NCI-H128 (cell line): Measurements from ENCODE around the gene TRPM5.
"Not testable (repeated sequence)": the region's sequence is repeated elsewhere in the genome, so short reads cannot be mapped to it uniquely, and the experiment has no call there.

Experiments used
- DNase-seq: peaks from one replicate; lab custom pipeline; 2025; ENCODE audit not compliant: unreplicated experiment; lab: John Stamatoyannopoulos, UW

TRPM5 gene, protein sequence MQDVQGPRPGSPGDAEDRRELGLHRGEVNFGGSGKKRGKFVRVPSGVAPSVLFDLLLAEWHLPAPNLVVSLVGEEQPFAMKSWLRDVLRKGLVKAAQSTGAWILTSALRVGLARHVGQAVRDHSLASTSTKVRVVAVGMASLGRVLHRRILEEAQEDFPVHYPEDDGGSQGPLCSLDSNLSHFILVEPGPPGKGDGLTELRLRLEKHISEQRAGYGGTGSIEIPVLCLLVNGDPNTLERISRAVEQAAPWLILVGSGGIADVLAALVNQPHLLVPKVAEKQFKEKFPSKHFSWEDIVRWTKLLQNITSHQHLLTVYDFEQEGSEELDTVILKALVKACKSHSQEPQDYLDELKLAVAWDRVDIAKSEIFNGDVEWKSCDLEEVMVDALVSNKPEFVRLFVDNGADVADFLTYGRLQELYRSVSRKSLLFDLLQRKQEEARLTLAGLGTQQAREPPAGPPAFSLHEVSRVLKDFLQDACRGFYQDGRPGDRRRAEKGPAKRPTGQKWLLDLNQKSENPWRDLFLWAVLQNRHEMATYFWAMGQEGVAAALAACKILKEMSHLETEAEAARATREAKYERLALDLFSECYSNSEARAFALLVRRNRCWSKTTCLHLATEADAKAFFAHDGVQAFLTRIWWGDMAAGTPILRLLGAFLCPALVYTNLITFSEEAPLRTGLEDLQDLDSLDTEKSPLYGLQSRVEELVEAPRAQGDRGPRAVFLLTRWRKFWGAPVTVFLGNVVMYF (N-terminal part only)

DNA sequence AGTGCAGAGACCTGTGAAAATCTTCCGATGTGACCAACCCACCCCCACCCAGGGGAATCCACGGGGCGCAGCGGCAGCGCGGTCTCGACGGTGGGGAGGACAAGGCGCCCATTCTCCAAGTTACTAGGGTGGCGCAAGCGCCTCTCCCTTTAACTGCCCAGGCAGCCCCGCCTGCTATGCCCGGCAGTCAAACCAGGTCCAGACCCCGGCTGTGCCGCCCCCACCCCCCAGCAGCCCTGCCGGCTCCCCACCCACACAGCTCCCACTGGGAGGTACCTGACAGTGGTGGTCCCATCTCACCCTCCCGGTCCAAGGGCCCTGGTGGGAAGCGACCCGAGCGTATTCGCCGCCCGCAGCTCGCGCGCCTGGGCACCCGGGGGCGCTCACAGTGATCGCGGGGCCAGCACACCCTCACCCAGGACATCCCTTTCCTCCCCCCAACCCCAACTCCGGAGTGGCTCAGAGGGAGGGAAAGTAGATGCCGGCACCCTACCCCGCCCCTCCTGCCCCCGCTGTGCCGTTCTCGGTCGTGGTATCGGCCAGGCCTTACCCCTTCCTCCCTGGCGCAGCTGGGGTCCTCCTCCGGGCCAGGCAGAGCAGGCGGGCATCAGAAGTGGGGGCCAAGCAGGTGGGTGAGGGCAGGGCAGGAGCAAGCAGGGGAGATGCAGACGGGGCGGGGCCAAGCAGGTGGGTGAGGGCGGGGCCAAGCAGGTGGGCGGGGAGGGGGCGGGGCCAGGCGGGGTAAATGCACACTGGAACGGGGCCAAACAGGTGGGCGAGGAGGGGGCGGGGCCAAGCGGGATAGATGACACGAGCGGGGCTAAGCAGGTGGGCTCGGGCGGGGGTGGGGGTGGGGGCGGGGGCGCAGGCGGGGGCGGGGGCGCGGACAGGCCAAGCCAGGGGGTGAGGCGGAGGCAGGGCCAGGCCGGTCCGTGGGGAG, at the start of gene TRPM5:
Gene TRPM5, minus strand, starts transcription at position 634 of the 940 bp plus-strand sequence. CDS start 21,478 bp downstream, outside the sequence.
- no peak for DNase-seq

DNA sequence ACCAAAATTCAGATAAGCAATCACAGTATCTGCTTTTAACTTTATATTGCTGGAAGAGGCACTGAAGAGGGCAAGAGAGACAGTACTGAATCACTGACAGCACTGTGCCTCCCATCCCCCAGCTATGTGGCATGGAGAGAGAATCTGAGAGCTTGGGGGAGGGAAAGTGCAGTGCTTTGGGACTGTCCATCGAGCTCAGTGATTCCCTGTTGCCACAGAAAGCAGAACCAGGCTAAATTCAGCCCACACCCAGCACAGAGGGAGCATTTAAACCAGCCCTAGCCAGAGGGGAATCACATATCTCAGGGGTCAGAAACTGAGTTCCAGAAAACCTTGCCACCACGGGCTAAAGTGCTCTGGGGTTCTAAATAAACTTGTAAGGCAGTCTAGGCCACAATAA, 44.8 kb upstream of the TRPM5 start:
- DNase-seq, result no peak

DNA sequence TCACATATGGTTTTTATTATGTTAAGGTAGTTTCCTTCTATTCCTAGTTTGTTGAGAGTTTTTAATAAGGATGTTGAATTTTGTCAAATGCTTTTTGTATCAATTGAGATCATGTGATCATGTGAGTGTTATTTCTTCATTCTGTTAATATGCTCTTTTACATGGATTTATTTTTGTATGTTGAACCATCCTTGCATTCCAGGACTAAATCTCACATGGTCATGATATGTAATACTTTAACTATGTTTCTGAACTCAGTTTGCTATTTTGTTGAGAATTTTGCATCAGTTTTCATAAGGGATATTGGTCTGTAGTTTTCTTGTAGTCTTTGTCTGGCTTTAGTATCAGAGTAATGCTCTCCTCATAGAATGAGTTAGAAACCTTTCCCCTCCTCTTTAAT, 43.7 kb upstream of the TRPM5 start:
- no peak for DNase-seq

DNA sequence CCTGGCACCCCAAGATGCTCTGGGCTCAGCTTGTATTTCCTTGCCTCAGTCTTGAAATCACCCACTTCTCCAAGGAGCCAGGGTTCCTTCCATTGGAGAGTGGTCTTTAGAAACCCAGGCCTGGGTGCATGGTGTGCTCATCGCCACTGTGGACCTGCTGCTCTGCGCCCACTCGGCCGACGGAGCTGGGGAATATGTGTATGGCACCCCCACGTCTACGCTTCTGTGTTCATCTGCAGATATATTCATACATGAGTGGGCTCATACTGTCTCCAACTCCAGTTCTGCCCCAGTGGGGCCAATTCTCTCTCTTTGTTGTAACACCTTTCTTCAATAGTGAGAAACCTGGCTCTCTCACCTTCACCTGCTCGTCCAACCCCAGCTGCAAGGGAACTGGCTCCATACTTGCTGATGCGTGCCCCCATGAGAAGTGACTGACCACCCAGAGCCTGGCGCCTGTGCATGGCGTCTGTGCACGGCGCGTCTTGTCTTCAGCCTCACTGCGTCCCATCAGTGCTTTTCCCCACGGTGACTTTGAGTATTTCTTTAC, 40.3 kb upstream of the TRPM5 start:
- no peak for DNase-seq

DNA sequence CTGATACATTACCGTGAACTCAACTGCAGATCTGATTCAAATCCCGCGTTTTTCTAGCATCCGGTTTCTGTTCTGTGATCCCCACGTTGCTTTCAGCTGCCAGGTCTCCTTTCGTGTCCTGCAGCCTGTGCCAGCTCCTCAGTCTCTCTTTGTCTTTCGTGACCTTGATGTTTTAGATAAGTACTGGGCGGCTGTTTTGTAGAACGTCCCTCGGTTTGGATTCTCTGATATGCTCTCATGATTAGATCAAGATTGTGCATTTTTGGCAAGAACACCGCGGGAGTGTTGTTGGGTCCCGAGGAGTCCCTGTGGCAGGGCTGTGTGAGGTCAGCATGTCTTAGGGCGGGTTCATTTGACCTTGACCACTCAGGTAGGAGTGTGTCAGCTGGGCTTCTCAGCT, 39.1 kb upstream of the TRPM5 start:
- no peak for DNase-seq

DNA sequence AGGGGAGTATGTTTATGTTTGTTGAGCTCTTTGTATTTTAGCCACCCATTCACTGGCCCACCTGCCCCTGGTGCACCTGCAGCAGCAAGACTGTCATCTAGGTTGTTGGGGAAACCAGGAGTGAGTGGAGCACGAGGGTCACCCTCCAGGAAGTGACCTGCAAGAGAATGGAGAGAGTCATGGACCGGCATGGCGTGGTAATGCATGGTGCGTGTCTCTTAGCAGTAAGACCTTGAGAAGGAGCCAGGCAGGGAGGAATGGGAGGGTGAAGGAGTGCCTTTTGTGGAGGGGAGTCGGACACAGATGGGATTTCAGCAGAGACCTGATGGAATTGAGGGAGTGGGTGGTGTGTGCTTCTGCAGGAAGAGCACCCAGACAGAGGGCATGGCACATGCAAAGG, 38.4 kb upstream of the TRPM5 start:
- DNase-seq, result no peak

DNA sequence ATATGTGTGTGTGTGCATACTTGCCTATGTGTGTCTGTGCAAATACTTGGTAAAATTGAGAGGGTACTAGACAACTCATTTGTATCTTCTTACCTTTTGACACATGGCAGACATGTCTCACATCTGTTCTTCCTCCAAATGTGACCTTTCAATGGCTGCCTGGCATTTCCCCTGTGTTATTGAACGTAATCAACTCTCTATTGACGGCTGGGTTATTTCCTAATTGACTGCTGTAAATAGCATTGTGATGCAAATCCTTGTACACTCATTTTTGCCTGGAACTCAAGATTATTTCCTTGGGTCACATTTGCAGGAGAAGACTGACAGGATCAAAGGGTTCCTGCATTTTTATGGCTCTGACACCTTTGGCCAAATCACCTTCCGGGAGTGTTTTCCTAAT, 37.9 kb upstream of the TRPM5 start:
- no peak for DNase-seq

DNA sequence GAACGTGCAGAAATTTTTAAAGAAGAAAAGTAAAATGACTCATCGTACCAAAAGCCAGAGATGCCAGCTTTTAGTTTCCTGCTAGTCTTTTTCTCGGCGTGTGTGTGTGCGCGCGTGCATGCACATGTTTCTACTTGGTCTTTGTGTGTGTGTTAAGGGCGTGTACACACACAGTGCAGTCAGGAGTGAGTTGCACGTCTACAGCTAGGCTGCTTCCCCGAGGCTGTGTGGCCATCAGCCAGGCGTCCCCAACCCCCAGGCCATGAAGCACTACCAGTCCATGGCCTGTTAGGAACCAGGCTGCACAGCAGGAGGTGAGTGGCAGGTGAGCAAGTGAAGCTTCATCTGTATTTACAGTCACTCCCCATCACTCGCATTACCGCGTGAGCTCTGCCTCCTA, 36.9 kb upstream of the TRPM5 start:
- DNase-seq, result no peak

DNA sequence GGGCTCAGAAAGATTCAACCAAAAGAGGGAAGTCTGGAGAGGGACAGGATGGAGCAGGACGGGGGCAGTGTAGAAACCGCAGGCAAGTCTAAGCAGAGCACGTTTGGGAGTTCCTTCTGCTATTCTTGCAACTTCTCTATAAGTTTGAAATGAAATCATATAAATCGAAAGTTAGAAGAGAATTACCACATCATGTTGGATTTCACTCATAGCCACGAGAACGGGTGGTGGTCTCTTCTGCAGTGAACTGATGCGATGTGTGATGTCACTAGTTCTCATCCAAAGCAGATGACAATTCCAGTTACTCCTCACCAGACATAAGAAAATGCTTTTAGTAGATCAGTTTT, 36.5 kb upstream of the TRPM5 start:
- no peak for DNase-seq

DNA sequence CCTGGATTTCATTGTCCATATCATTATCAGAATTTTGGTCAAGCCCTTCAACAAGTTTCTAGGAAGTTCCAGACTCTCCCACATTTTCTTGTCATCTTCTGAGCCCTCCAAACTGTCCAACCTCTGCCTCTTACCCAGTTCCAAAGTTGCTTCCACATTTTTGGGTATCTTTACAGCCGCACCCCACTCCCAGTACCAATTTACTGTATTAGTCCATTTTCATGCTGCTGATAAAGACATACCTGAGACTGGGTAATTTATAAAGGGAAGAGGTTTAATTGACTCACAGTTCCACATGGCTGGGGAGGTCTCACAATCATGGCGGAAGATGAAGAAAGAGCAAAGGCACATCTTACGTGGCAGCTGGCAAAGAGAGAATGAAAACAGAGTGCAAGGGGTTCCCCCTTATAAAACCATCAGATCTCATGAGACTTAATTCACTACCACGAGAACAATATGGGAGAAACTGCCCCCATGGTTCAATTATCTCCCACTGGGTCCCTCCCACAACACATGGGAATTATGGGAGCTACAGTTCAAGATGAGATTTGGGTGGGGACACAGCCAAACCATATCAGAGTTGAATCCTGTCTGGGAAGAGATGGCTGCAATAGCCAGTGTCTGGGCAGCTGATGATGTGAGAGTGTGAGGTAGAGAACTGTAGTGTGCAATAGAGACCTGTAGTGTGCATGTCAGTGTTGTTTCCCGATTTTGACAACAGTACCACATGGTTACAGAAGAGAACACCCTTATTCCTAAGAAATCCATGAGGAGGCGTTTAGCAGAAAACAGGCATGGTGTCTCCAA, 36.0 kb upstream of the TRPM5 start:
- DNase-seq, result not testable (repeated sequence)

DNA sequence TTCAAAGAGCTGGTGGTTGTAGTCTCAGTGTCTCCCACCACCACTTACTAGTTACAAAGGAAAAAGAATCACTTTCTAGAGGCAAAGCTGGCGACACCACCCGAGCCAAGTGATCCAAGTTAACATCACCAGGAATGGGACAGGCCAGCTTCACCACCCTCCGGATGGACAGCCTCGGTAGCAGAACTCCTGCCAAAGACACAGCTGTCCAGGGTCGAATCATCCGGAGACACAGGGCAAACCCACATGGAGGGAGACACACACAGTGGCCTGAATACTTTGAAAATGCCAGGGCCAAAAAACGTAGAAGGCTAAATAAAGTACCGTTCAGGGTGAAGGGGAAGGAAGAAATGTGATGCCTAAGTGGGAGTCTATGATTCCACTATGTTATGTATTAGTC, 33.6 kb upstream of the TRPM5 start:
- DNase-seq, result no peak

DNA sequence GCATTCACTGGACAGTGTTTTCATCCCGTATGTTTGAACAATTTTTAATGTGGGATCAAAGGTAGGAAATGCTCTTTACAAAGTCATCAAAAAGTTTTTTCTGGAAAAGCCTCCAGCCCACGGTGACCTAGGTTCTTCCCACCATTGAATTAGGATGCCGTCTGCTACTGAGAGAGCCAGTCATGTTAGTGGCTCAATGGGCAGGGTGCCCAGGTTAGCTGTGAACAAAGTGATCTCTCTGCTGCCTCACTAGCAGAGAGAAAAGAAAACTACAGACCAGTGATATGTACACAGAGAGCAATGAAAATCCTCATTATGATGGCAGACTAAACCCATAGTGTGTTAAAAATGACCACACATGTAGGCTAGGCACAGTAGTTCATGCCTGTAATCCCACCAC, 32.9 kb upstream of the TRPM5 start:
- DNase-seq, result no peak

DNA sequence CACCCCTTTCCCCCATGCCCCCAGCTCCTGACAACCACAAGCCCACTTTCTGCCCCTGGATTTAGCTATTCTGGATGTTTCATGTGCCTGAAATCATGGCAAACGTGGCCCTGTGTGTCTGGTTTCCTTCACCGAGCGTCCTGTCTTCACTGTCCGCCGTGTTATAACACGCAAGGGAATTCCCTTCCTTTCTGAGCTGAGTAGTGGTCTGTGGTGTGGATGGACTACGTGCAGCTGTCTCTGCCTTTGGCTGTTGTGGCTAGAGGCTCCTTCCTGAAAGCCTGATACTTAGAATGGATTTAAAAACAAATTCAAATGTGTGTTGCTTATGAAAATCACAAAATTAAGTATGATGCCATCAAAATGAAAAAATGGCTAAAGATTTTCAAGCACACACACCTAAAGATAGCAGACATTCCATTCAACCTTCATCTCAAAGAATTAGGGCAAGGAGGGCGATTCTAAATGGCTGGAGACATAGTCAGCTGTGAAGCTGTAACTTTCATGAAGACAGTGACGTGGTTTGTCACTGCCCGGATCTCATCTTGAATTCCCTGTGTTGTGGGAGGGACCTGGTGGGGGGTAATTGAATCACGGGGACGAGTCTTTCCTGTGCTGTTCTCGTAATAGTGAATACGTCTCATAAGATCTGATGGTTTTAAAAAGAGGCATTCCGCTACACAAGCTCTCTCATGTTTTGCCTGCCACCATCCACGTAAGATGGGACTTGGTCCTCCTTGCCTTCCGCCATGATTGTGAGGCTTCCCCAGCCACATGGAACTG, 31.0 kb upstream of the TRPM5 start:
- DNase-seq, result no peak

DNA sequence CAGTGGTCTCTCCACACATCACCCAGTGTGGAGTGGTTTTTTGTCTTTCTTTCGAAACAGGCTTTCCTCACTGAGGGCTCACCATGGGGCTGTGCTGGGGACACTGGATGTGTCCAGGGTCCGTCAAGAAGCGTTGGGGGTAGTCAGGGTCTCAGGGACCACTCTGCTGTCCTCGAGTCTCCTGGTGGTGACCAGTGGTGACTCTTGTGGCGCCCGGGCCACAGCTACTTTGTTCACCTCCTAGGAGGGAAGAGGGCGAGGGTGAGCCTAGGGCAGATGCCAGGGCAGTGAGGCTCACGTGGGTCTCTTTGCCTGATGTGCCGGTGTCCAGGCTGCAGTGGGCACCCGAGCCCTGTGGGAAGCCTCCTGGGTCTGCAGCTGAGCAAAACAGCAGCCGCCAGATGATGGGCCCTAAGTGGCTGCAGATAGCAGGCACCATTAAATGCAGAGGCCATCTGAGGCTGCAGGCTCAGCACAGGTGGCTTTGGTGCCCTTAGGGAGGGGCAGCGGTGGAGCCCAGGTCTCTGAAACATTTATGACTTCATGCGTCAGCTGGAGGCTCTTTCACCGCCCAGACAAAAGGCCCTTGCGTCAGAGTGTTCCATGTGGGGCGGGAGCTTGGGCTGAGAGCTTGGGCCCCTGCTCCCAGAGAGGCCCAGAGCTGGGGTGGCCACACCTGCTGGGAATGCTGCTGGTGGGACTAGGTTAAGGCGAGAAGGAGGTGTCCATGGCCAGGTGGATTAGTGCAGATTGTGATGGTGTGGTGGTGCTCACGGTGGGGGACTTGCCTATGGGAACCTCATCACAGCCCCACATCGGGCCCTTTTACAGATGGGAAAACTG, 30.0 kb upstream of the TRPM5 start:
- DNase-seq, result no peak

DNA sequence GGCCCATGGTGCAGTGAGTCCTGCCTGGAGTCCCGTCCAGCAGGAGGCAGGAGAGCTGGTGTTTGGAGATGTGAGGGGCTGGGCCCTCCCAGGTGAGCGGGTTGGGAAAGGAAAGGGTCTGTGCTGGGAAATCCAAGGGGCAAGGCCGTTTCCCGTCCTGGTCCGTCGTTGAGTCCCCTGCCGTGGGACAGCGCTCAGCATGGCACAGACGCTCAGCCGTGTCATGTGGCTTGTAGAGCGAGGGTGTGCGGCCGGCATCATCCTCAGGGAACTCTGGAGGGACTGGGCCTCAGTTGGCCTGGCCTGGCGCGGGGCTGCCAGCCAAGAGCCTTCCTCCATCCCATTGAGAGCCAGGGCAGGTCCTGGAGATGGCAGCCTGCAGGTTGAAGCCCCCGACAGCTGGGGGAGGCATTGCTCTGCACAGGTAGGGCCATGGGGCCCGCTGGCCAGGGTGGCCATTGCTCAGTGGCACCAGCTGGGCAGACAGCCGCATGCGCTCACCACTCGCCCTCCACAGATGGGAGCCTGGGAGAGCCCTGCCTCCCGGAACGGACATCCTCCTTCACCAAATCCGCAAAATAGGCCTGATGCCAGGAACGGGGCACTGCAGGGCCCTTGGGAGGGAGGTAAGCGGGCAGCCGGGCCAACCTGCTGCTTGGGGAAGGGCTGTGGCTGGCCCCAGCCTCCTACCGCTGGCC, 29.2 kb upstream of the TRPM5 start:
- no peak for DNase-seq

DNA sequence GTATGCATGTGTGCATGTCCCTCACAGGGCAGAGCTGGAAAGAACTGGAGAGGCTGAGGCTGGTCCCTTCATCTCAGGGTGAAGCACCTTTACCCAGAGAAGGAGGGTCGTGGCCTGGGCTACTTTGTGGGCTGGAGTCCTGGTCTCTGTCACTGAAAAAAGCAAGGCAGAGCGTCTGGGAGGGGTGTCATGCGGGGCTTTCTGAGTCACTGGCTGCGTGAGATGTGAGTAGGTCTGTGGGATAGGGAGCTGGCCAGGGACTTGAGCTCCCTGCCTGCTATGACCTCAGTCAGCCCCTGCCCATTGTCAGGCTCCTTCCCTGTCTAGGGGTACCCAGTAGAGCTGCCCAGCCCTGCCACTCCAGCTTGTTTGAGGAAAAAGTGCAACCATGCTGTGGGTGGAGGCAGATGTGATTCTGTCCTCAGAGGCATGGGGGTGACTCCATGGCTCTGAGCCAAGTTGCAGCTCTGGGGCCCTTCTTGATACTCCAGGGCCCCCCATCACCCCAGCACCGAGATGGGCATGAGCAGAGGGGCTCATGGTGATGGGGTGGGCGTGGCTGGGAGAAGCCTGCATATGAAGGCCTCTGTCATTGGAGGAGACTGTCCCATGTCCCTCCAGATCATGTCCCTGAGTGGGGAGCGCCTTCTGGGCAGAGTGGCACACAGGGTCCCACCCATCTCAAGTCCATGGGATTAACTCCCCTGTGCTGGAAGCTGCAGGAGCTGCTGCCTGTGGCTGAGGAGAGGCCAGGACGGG, 28.3 kb upstream of the TRPM5 start:
- DNase-seq, result no peak

DNA sequence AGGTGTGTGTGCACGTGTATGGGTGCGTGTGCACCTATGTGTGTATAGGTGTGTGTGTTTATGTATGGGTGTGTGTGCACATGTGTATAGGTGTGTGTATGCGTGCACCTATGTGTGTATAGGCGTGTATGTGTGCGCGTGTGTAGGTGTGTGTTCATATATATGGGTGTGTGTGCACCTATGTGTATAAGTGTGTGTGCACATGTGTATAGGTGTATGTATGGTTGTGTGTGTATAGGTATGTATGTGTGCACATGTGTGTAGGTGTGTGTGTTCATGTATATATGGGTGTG, 27.4 kb upstream of the TRPM5 start:
- DNase-seq, result no peak
